CD4-positive, CD25-positive, alpha-beta regulatory T cell (primary cell): Measurements from ENCODE around the gene LIAS. TPM values are rescaled to one million over a fixed set of nuclear protein-coding genes. Genes with fewer than 3 reads are reported as not detected.
A peak's percentile ranks its signal among the peaks of the same experiment; 100 is the strongest.

Source experiments
- ATAC-seq, 2 donors: fragments of 150-1000 bp; cut with Tn5 transposase; one replicate each; pipeline ENCODE4 v1.10.0; 2021; ENCODE audit warnings: low read depth in 2 of 2, moderate number of reproducible peaks in 2 of 2, moderate library complexity in 1 of 2
- DNase-seq, 3 donors: peaks; one replicate each; pipeline versions ENCODE4 v3.0.0 to v3.0.0-alpha.2; 2012 to 2022; ENCODE audit warnings: mixed read lengths in 1 of 3
- H3K27ac ChIP-seq: one replicate; pipeline ENCODE4 v1.7.0; 2013; ENCODE audit warnings: mild to moderate bottlenecking, low read length; ENCODE audit not compliant: insufficient read depth, poor library complexity, severe bottlenecking
- H3K27me3 ChIP-seq: one replicate; pipeline ENCODE4 v1.7.0; 2013; ENCODE audit warnings: low read length; ENCODE audit not compliant: control insufficient read depth, insufficient read depth
- H3K36me3 ChIP-seq: one replicate; pipeline ENCODE4 v1.7.0; 2013; ENCODE audit warnings: mild to moderate bottlenecking, low read length, moderate library complexity; ENCODE audit not compliant: control insufficient read depth, insufficient read depth
- H3K4me1 ChIP-seq: 2 replicates; pipeline ENCODE4 v1.7.0; 2013; ENCODE audit warnings: mild to moderate bottlenecking, low read length; ENCODE audit not compliant: insufficient read depth, control insufficient read depth, poor library complexity, severe bottlenecking
- H3K4me3 ChIP-seq: one replicate; pipeline ENCODE4 v1.7.0; 2013; ENCODE audit warnings: low read depth, mild to moderate bottlenecking, low read length, moderate library complexity
- H3K9me3 ChIP-seq, 2 experiments: 1 replicate in 1 of 2; 2 replicates in 1 of 2; pipeline ENCODE4 v1.7.0; 2013; ENCODE audit warnings: low read length in 2 of 2, mild to moderate bottlenecking in 1 of 2, moderate library complexity in 1 of 2; ENCODE audit not compliant: control insufficient read depth in 2 of 2
- H3K27ac Mint-ChIP-seq, 3 donors: one replicate each; pipeline ENCODE4 v1.8.0; 2020 to 2022; ENCODE audit warnings: mild to moderate bottlenecking in 3 of 3, mixed read lengths in 3 of 3, moderate library complexity in 2 of 3
- H3K27me3 Mint-ChIP-seq: one replicate; pipeline ENCODE4 v1.8.0; 2022; ENCODE audit warnings: mild to moderate bottlenecking, mixed read lengths
- H3K36me3 Mint-ChIP-seq: one replicate; pipeline ENCODE4 v1.8.0; 2020; ENCODE audit warnings: mixed read lengths
- H3K4me1 Mint-ChIP-seq, 4 donors: one replicate each; pipeline ENCODE4 v1.8.0; 2020 to 2022; ENCODE audit warnings: mixed read lengths in 4 of 4, mild to moderate bottlenecking in 1 of 4
- H3K4me3 Mint-ChIP-seq, 4 donors: one replicate each; pipeline ENCODE4 v1.8.0; 2020 to 2022; ENCODE audit warnings: mild to moderate bottlenecking in 4 of 4, mixed read lengths in 4 of 4, moderate library complexity in 3 of 4
- H3K9me3 Mint-ChIP-seq, 7 donors: one replicate each; pipeline ENCODE4 v1.8.0; 2020 to 2022; ENCODE audit warnings: mixed read lengths in 7 of 7, mild to moderate bottlenecking in 3 of 7, moderate library complexity in 2 of 7
- polyA plus RNA-seq, 4 donors: library from polyadenylated mRNA; unstranded; fragments of 300-500 nt; fragmentation: Illumina TruSeq; gene quantifications; one replicate each; pipeline ENCODE4 v1.2.3, GENCODE V29; 2021
- total RNA-seq: library from RNA; stranded (reverse); gene quantifications from one replicate; pipeline ENCODE4 v1.2.3, GENCODE V29; 2022

LIAS gene
- total and polyA plus RNA-seq, 5 donors from 2014 or later = 10.6 to 13.6 (median 12.2) TPM

DNA sequence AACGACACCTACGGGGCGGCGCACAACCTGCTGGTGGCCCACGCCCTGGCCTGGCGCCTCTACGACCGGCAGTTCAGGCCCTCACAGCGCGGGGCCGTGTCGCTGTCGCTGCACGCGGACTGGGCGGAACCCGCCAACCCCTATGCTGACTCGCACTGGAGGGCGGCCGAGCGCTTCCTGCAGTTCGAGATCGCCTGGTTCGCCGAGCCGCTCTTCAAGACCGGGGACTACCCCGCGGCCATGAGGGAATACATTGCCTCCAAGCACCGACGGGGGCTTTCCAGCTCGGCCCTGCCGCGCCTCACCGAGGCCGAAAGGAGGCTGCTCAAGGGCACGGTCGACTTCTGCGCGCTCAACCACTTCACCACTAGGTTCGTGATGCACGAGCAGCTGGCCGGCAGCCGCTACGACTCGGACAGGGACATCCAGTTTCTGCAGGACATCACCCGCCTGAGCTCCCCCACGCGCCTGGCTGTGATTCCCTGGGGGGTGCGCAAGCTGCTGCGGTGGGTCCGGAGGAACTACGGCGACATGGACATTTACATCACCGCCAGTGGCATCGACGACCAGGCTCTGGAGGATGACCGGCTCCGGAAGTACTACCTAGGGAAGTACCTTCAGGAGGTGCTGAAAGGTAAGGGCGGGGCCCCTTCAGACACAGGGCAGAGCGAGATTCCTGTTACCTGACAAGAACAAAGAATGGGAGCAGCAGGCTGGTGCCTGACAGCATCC lies 11.8 kb upstream of the LIAS start:
- DNase-seq (peak; percentile 37 to 63 (median 41)), ATAC-seq (peak; percentile 71 to 76)
- peak overlapping the region; percentile 48 to 89 (median 68) for H3K4me3 Mint-ChIP-seq
- H3K27me3 ChIP-seq = no peaks in the 10 kb centered on the region
- no peaks in the 10 kb centered on the region for H3K9me3 ChIP-seq
- H3K27me3 Mint-ChIP-seq = no peaks in the 10 kb centered on the region
- peak overlapping the region; percentile 32 for H3K4me3 ChIP-seq
- H3K27ac ChIP-seq = peak overlapping the region; percentile 44
- H3K9me3 Mint-ChIP-seq = no peaks in the 10 kb centered on the region
- H3K36me3 Mint-ChIP-seq = peaks cover 3% of the 10 kb centered on the region
- peaks cover 8% of the 10 kb centered on the region for H3K36me3 ChIP-seq
- peaks cover 5 to 11% (median 7%) of the 10 kb centered on the region in 4 donors for H3K4me1 Mint-ChIP-seq
- H3K4me1 ChIP-seq = peaks cover 9% of the 10 kb centered on the region
- H3K27ac Mint-ChIP-seq = peak overlapping the region in 1 of 3 donors; percentile 41

DNA sequence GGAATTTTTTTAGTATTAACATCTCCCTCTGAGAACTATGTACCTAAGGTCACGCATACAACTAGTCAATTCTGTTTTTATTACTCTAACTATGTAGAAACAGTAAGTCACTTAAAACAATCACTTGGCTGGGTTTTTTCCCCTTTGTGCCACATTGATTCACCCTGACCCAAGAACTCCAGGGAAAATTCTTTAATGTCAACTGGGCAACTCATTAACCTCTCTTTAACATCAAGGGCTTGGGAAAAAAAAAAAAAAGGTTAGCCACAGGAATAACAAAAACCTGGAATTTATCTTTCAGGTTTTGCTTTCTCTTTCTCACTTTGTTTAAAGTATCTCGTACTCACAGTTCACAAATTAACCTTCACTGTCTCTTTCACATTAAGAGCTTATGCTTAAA lies 8.2 kb upstream of the LIAS start:
- Histone ChIP-seq H3K27me3 (no peaks in the 10 kb centered on the region), H3K36me3 (peaks cover 44% of the 10 kb centered on the region), H3K27ac (no peak overlapping the region), H3K4me1 (peaks cover 10% of the 10 kb centered on the region), H3K9me3 (no peaks in the 10 kb centered on the region), H3K4me3 (no peak overlapping the region)
- Mint-ChIP-seq H3K9me3 (no peaks in the 10 kb centered on the region), H3K36me3 (peaks cover 32% of the 10 kb centered on the region), H3K4me1 (peaks cover 8 to 30% (median 15%) of the 10 kb centered on the region in 4 donors), H3K4me3 (no peak overlapping the region), H3K27ac (peak overlapping the region in 1 of 3 donors; percentile 65), H3K27me3 (no peaks in the 10 kb centered on the region)
- ATAC-seq (no peak), DNase-seq (no peak)

DNA sequence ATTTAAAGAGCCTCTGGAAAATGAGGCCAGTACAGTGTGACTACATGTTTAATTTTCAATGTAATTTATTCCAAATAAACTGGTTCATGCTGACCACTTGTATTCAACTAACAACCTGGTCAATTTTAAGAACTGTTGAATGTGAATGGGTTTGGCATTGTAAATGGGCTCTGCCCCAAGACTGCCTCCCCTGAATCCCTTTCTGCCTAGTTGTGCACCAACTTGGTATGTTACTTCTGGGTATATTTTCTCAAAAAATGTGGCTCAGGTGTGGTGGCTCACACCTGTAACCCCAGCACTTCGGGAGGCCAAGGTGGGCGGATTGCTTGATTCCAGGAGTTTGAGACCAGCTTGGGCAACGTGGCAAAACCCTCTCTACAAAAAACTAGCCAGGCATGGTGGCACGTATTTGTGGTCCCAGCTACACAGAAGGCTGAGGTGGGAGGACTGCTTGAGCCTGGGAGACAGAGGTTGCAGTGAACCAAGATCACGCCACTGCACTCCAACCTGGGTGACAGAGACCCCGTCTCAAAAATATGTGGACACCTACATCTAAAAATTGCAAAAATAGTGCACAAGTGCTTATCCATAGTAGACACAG lies 7.3 kb upstream of the LIAS start:
- H3K36me3 Mint-ChIP-seq = peaks cover 37% of the 10 kb centered on the region
- Histone ChIP-seq H3K27me3 (no peaks in the 10 kb centered on the region), H3K4me3 (no peak overlapping the region), H3K36me3 (peaks cover 53% of the 10 kb centered on the region), H3K9me3 (no peaks in the 10 kb centered on the region), H3K27ac (no peak overlapping the region), H3K4me1 (peaks cover 19% of the 10 kb centered on the region)
- H3K4me3 Mint-ChIP-seq = no peak overlapping the region
- DNase-seq (no peak), ATAC-seq (no peak)
- no peaks in the 10 kb centered on the region for H3K9me3 Mint-ChIP-seq
- no peaks in the 10 kb centered on the region for H3K27me3 Mint-ChIP-seq
- peaks cover 9 to 39% (median 21%) of the 10 kb centered on the region in 4 donors for H3K4me1 Mint-ChIP-seq
- H3K27ac Mint-ChIP-seq = peak overlapping the region in 2 of 3 donors; percentile 32 to 62

DNA sequence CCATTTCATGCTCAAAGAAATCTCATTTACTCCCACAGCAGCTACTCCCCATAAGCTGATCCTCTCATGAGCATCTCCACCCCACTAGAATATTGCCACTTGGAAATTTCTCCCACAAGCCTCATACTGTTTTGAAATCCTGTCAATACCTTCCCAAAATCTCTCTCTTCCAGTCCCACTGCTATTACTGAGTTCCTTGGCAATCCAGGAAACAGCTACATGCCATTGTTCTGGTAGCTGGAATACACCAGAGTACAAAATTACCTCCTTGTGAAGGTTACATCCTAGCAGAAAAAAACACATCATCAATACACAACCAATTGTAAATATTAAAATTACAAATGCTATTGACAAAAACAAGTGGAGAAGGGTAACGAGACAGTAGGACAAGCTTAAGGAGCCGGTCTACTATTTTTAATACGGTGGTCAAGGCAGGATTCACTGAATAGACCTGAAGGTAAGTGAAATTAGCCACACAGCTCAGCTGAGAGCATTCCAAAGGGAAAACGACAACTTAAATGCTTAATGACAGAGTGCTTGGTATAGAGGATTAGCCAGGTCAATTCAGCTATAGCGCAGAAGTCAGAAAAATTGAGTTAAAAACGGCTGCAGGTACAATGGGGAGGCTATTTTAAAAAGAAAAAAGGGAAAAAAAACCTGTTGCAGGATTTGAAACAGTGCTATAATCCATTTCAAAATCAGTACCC lies 6.5 kb upstream of the LIAS start:
- Histone ChIP-seq H3K4me1 (peaks cover 19% of the 10 kb centered on the region), H3K27me3 (no peaks in the 10 kb centered on the region), H3K36me3 (peaks cover 61% of the 10 kb centered on the region), H3K27ac (no peak overlapping the region), H3K4me3 (no peak overlapping the region), H3K9me3 (no peaks in the 10 kb centered on the region)
- H3K4me1 Mint-ChIP-seq = peaks cover 15 to 46% (median 26%) of the 10 kb centered on the region in 4 donors
- H3K36me3 Mint-ChIP-seq = peaks cover 45% of the 10 kb centered on the region
- H3K27ac Mint-ChIP-seq = peak overlapping the region in 2 of 3 donors; percentile 3 to 47
- H3K9me3 Mint-ChIP-seq = no peaks in the 10 kb centered on the region
- ATAC-seq (no peak), DNase-seq (no peak)
- H3K27me3 Mint-ChIP-seq = no peaks in the 10 kb centered on the region
- no peak overlapping the region for H3K4me3 Mint-ChIP-seq

DNA sequence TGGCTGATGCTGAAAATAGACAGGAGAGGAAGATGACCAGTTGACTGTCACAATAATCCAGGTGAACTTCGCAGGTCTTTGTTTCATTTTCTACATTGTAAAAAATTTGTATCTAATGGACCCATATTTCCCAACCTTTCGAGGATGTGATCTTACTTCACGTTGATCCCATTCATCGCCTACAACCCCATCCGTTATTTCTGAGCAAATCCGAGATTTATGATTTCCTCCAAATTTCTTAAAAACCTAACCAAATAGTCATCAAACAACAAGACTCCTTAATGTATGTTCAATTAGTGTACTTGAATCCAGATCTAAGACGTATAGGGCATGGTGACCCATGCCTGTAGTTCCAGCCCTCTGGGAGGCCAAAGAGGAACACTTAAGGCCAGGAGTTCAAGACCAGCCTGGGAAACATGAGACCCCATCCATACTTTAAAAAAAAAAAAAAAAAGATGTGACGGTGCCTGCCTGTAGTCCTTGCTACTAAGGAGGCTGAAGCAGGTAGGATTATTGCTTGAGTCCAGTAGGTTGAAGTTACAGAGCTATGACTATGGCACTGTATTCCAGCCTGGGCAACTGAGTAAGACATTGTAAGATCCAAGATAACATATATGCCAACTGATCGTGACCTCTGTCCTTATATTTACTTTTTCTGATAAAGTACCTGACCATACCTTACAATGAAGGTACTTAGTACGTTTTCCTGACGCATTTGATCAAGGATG lies 5.8 kb upstream of the LIAS start:
- Mint-ChIP-seq H3K36me3 (peaks cover 52% of the 10 kb centered on the region), H3K9me3 (no peaks in the 10 kb centered on the region), H3K27me3 (no peaks in the 10 kb centered on the region), H3K27ac (peak overlapping the region in 1 of 3 donors; percentile 3), H3K4me3 (no peak overlapping the region), H3K4me1 (peaks cover 19 to 49% (median 28%) of the 10 kb centered on the region in 4 donors)
- peaks cover 25% of the 10 kb centered on the region for H3K4me1 ChIP-seq
- peaks cover 65% of the 10 kb centered on the region for H3K36me3 ChIP-seq
- H3K9me3 ChIP-seq = no peaks in the 10 kb centered on the region
- H3K4me3 ChIP-seq = no peak overlapping the region
- no peak overlapping the region for H3K27ac ChIP-seq
- H3K27me3 ChIP-seq = no peaks in the 10 kb centered on the region
- ATAC-seq = no peak
- no peak for DNase-seq

DNA sequence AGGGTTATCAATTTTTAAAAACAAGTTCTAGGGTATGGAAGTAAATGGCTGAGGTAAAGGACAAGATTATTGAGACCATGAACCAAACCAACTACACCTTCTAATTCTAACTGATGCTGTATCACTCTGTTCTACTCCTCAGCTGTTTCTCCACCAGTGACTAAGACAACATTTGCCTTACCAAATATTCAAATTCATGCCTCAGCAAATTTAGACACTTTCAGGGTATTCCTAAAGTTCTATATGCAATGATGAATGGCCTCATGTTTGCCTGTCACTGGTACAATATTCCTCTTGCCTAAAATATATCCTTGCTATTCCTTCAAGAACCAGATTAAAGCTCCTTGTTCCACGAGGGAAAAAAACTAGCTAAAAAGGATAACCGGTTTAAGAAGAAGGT lies 5.1 kb upstream of the LIAS start:
- DNase-seq (no peak), ATAC-seq (no peak)
- no peaks in the 10 kb centered on the region for H3K9me3 Mint-ChIP-seq
- Histone ChIP-seq H3K4me3 (no peak overlapping the region), H3K36me3 (peaks cover 65% of the 10 kb centered on the region), H3K27ac (no peak overlapping the region), H3K4me1 (peaks cover 29% of the 10 kb centered on the region), H3K27me3 (no peaks in the 10 kb centered on the region), H3K9me3 (no peaks in the 10 kb centered on the region)
- peak overlapping the region in 2 of 4 donors; percentile 17 to 53 for H3K4me3 Mint-ChIP-seq
- peaks cover 19 to 56% (median 29%) of the 10 kb centered on the region in 4 donors for H3K4me1 Mint-ChIP-seq
- H3K36me3 Mint-ChIP-seq = peaks cover 59% of the 10 kb centered on the region
- H3K27me3 Mint-ChIP-seq = peaks cover 5% of the 10 kb centered on the region
- no peak overlapping the region for H3K27ac Mint-ChIP-seq

DNA sequence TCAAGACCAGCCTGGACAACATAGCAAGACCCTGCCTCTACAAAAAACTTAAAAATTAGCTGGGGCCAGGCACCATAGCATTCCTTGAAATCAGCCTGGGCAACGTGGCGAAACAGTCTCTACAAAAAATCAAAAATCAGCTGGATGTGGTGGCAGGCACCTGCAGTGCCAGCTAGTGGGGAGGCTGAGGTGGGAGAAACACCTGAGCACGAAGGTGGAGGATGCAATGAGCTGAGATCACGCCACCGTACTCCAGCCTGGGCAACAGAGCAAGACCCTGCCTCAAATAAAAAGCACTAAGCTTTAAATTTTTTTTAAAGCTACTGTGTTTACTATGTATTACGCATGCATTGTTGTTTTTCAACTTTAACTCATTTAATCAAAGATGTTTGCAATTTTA lies 3.4 kb upstream of the LIAS start:
- H3K4me3 Mint-ChIP-seq = peak overlapping the region in 3 of 4 donors; percentile 12 to 93 (median 24)
- no peaks in the 10 kb centered on the region for H3K27me3 ChIP-seq
- DNase-seq (no peak), ATAC-seq (no peak)
- H3K9me3 Mint-ChIP-seq = no peaks in the 10 kb centered on the region
- peaks cover 5% of the 10 kb centered on the region for H3K27me3 Mint-ChIP-seq
- peaks cover 33% of the 10 kb centered on the region for H3K4me1 ChIP-seq
- no peaks in the 10 kb centered on the region for H3K9me3 ChIP-seq
- peaks cover 59% of the 10 kb centered on the region for H3K36me3 Mint-ChIP-seq
- no peak overlapping the region for H3K27ac ChIP-seq
- no peak overlapping the region for H3K4me3 ChIP-seq
- no peak overlapping the region for H3K27ac Mint-ChIP-seq
- peaks cover 65% of the 10 kb centered on the region for H3K36me3 ChIP-seq
- H3K4me1 Mint-ChIP-seq = peaks cover 22 to 59% (median 38%) of the 10 kb centered on the region in 4 donors
